Sigmoid colon (tissue), 7 donors: ENCODE data around the gene CCL26. TPM values are rescaled to one million over a fixed set of nuclear protein-coding genes. Genes with fewer than 3 reads are reported as not detected.

ENCODE experiments used
- DNase-seq: peaks from one replicate; pipeline ENCODE4 v3.0.0-alpha.2; 2019
- H3K27ac ChIP-seq, 4 donors: fragments of 200-600 bp; sonication (generic); one replicate each; pipeline ENCODE4 v1.5.1; 2016 to 2019; ENCODE audit warnings: mild to moderate bottlenecking in 1 of 4
- H3K27me3 ChIP-seq, 3 donors: fragments of 200-600 bp; sonication (generic); one replicate each; pipeline ENCODE4 v1.5.1; 2019; ENCODE audit warnings: mild to moderate bottlenecking in 1 of 3
- H3K36me3 ChIP-seq, 4 donors: fragments of 200-600 bp; sonication (generic); one replicate each; pipeline ENCODE4 v1.5.1; 2016 to 2019
- H3K4me1 ChIP-seq, 4 donors: fragments of 200-600 bp; sonication (generic); one replicate each; pipeline ENCODE4 v1.5.1; 2017 to 2019
- H3K4me3 ChIP-seq, 4 donors: fragments of 200-600 bp; sonication (generic); one replicate each; pipeline ENCODE4 v1.5.1; 2017 to 2019; ENCODE audit warnings: mild to moderate bottlenecking in 2 of 4, moderate library complexity in 1 of 4
- H3K9me3 ChIP-seq, 4 donors: fragments of 200-600 bp in 3 of 4; sonication (generic) in 3 of 4; one replicate each; pipeline versions ENCODE4 v1.5.1 to v1.6.1; 2013 to 2019
- CTCF ChIP-seq, 4 experiments: fragments of 450-650 bp in 3 of 4; fragments of 200-600 bp in 1 of 4; IDR thresholded peaks; one replicate each; pipeline ENCODE4 v1.5.1; 2016 to 2019; ENCODE audit warnings: antibody characterized with exemption in 4 of 4, mild to moderate bottlenecking in 3 of 4, moderate library complexity in 2 of 4
- EP300 ChIP-seq, 4 donors: sonication (generic); formaldehyde crosslinking; IDR thresholded peaks; one replicate each; pipeline ENCODE4 v1.6.1; 2017; ENCODE audit warnings: antibody characterized with exemption in 4 of 4
- POLR2A ChIP-seq, 2 donors: fragments of 450-650 bp; IDR thresholded peaks; one replicate each; pipeline ENCODE4 v1.6.1; 2016; ENCODE audit warnings: antibody characterized with exemption in 2 of 2, mild to moderate bottlenecking in 2 of 2, moderate library complexity in 2 of 2
- POLR2AphosphoS5 ChIP-seq, 4 donors: sonication (generic); formaldehyde crosslinking; IDR thresholded peaks; one replicate each; pipeline ENCODE4 v1.6.1; 2017; ENCODE audit warnings: antibody characterized with exemption in 4 of 4
- WGBS, 2 donors: extraction: QIAGEN DNeasy Blood & Tissue Kit; methylation state at CpG; one replicate each; pipeline ENCODE4 v1.1.7; 2013; 5-methylcytosine and 5-hydroxymethylcytosine counted together
- intact Hi-C: fragments of 100-400 bp; cut with DNase I; formaldehyde crosslinking; loops from one replicate; pipeline ENCODE4 v1.15.1; 2023
- polyA plus RNA-seq, 3 donors: library from polyadenylated mRNA; stranded (reverse); fragments of 200-250 nt; gene quantifications; one replicate each; pipeline ENCODE4 v1.2.3, GENCODE V29; 2013
- total RNA-seq, 4 donors: library from RNA; depleted of rRNA; stranded (reverse); fragments of >200 nt; gene quantifications; one replicate each; pipeline ENCODE4 v1.1.0, GENCODE V29; 2016
- donor health status: healthy with polysubstance abuse.
- donor health status: Bipolar disorder and iron deficiency.
- donor health status: healthy.

Gene CCL26
- total and polyA plus RNA-seq, 7 donors: 1.8 to 3.3 (median 3.0) TPM; not detected in 4

- no peak overlapping the region for H3K27ac ChIP-seq
- no peak overlapping the region for H3K4me3 ChIP-seq
- H3K36me3 ChIP-seq: no peaks in the 10 kb centered on the region
- DNase-seq: no peak
- H3K4me1 ChIP-seq: peaks cover 0 to 22% (median 16%) of the 10 kb centered on the region in 4 donors
- 84 to 85% methylated on average over 9 of the region's 9 CpGs for WGBS, 2 donors
- H3K27me3 ChIP-seq: no peaks in the 10 kb centered on the region
- TF ChIP-seq POLR2A (IDR thresholded peaks at IDR 0.05) (no peak), EP300 (IDR thresholded peaks at IDR 0.05) (no peak), POLR2AphosphoS5 (IDR thresholded peaks at IDR 0.05) (no peak), CTCF (IDR thresholded peaks at IDR 0.05) (no peak)
- H3K9me3 ChIP-seq: no peaks in the 10 kb centered on the region
- intact Hi-C loops: loop anchor here (10.0 kb wide), 1 partner anchor 230 kb away; no protein-coding TSS in a partner anchor
These were observed 37.2 kb downstream of the CCL26 start for GRCh38 chr7:75734586-75735458.

- no peak for DNase-seq
- H3K36me3 ChIP-seq: no peaks in the 10 kb centered on the region
- H3K27ac ChIP-seq: peak overlapping the region in 2 of 4 donors; percentile 34 to 57
- intact Hi-C loops: loop anchor here (10.0 kb wide), 1 partner anchor 232 kb away; no protein-coding TSS in a partner anchor
- TF ChIP-seq CTCF (IDR thresholded peaks at IDR 0.05): no peak
- no peak for TF ChIP-seq POLR2A (IDR thresholded peaks at IDR 0.05)
- no peaks in the 10 kb centered on the region for H3K27me3 ChIP-seq
- H3K4me3 ChIP-seq: no peak overlapping the region
- 77 to 78% methylated on average over 15 of the region's 15 CpGs for WGBS, 2 donors
- H3K9me3 ChIP-seq: no peaks in the 10 kb centered on the region
- H3K4me1 ChIP-seq: peaks cover 0 to 16% (median 13%) of the 10 kb centered on the region in 4 donors
These were observed 39.0 kb downstream of the CCL26 start for GRCh38 chr7:75732764-75733630.

GRCh38 chr7:75732016-75732521 lies 39.9 kb downstream of the CCL26 start:
- TF ChIP-seq EP300 (IDR thresholded peaks at IDR 0.05) (no peak), CTCF (IDR thresholded peaks at IDR 0.05) (no peak), POLR2AphosphoS5 (IDR thresholded peaks at IDR 0.05) (no peak)
- peaks cover 0 to 11% (median 8%) of the 10 kb centered on the region in 4 donors for H3K4me1 ChIP-seq
- DNase-seq: no peak
- H3K27me3 ChIP-seq: no peaks in the 10 kb centered on the region
- no peak overlapping the region for H3K4me3 ChIP-seq
- intact Hi-C loops: loop anchor here (10.0 kb wide), 1 partner anchor 233 kb away; no protein-coding TSS in a partner anchor
- WGBS, 2 donors: 84% methylated on average over 12 of the region's 12 CpGs
- no peaks in the 10 kb centered on the region for H3K36me3 ChIP-seq
- peak overlapping the region in 2 of 4 donors; percentile 34 to 57 for H3K27ac ChIP-seq
- no peaks in the 10 kb centered on the region for H3K9me3 ChIP-seq

- no peak for DNase-seq
- Histone ChIP-seq H3K4me1 (peaks cover 0 to 8% (median 6%) of the 10 kb centered on the region in 4 donors), H3K9me3 (no peaks in the 10 kb centered on the region), H3K27ac (no peak overlapping the region), H3K27me3 (no peaks in the 10 kb centered on the region), H3K4me3 (no peak overlapping the region), H3K36me3 (no peaks in the 10 kb centered on the region)
- TF ChIP-seq POLR2AphosphoS5 (IDR thresholded peaks at IDR 0.05) (no peak), CTCF (IDR thresholded peaks at IDR 0.05) (no peak), EP300 (IDR thresholded peaks at IDR 0.05) (no peak), POLR2A (IDR thresholded peaks at IDR 0.05) (no peak)
- intact Hi-C loops: loop anchor here (10.0 kb wide), 1 partner anchor 235 kb away; no protein-coding TSS in a partner anchor
- WGBS, 2 donors: 58 to 80% methylated on average over 4 of the region's 4 CpGs
These were observed 42.1 kb downstream of the CCL26 start for GRCh38 chr7:75729851-75730274.
